DND-41 (cell line): ENCODE results near the gene P2RX5.

ENCODE experiments used
- ATAC-seq: fragments of 200-7000 bp; cut with Tn5 transposase; 3 replicates; pipeline ENCODE4 v1.9.1; 2021; ENCODE audit warnings: low read depth; ENCODE audit not compliant: insufficient read depth
- DNase-seq: peaks from one replicate; pipeline ENCODE4 v3.0.0-alpha.2; 2020
- H2AFZ ChIP-seq: 2 replicates; pipeline ENCODE4 v1.6.0; 2012; ENCODE audit warnings: low read depth, low read length
- H3K27ac ChIP-seq: 2 replicates; pipeline ENCODE4 v1.5.1; 2012; ENCODE audit warnings: low read length, inconsistent platforms
- H3K27me3 ChIP-seq: fragments of 200-600 bp; sonication (generic); 2 replicates; pipeline ENCODE4 v1.6.0; 2012; ENCODE audit warnings: low read length, mild to moderate bottlenecking, inconsistent platforms; ENCODE audit not compliant: insufficient read depth, poor library complexity
- H3K36me3 ChIP-seq: 2 replicates; pipeline ENCODE4 v1.5.1; 2012; ENCODE audit warnings: low read length, inconsistent platforms; ENCODE audit not compliant: insufficient read depth
- H3K4me1 ChIP-seq: 2 replicates; pipeline ENCODE4 v1.5.1; 2012; ENCODE audit warnings: mild to moderate bottlenecking, low read length; ENCODE audit not compliant: insufficient read depth
- H3K4me2 ChIP-seq: 2 replicates; pipeline ENCODE4 v1.6.0; 2012; ENCODE audit warnings: mild to moderate bottlenecking, moderate library complexity, low read length, inconsistent platforms; ENCODE audit not compliant: insufficient read depth
- H3K4me3 ChIP-seq, 2 experiments: fragments of 200-600 bp in 1 of 2; shearing (Covaris generic) in 1 of 2; 2 replicates each; pipeline ENCODE4 v1.5.1; 2012 to 2016; ENCODE audit warnings: inconsistent platforms in 2 of 2, low read length in 2 of 2, mild to moderate bottlenecking in 2 of 2, low read depth in 1 of 2, moderate library complexity in 1 of 2
- H3K79me2 ChIP-seq: 2 replicates; pipeline ENCODE4 v1.6.0; 2012; ENCODE audit warnings: low read length, inconsistent platforms; ENCODE audit not compliant: insufficient read depth
- H3K9ac ChIP-seq: 2 replicates; pipeline ENCODE4 v1.6.0; 2012; ENCODE audit warnings: low read depth, mild to moderate bottlenecking, inconsistent platforms, low read length, moderate library complexity
- H3K9me3 ChIP-seq: 2 replicates; pipeline ENCODE4 v1.5.1; 2012; ENCODE audit warnings: low read length, moderate library complexity, mild to moderate bottlenecking, inconsistent platforms; ENCODE audit not compliant: insufficient read depth, severe bottlenecking
- H4K20me1 ChIP-seq: 2 replicates; pipeline ENCODE4 v1.6.0; 2012; ENCODE audit warnings: low read length; ENCODE audit not compliant: insufficient read depth
- CTCF ChIP-seq: IDR thresholded peaks from 2 replicates; pipeline ENCODE4 v1.5.1; 2012; ENCODE audit warnings: borderline replicate concordance, low read length, moderate library complexity, mild to moderate bottlenecking; ENCODE audit not compliant: poor library complexity, severe bottlenecking; ENCODE audit errors: extremely low read depth
- EZH2 ChIP-seq: IDR thresholded peaks from 3 replicates; pipeline ENCODE4 v1.6.1; 2012; ENCODE audit warnings: borderline replicate concordance, low read depth, mild to moderate bottlenecking, moderate library complexity, low read length, inconsistent platforms; ENCODE audit not compliant: severe bottlenecking

P2RX5 gene

GRCh38 chr17:3681057-3681456 is 14.9 kb downstream of the P2RX5 start:
- no peaks in the 10 kb centered on the region for H3K4me1 ChIP-seq
- no peak for TF ChIP-seq CTCF

GRCh38 chr17:3679531-3680126 is 16.3 kb downstream of the P2RX5 start:
- Histone ChIP-seq H4K20me1 (no peaks in the 10 kb centered on the region; the same call in 1 of the 2 replicates), H2AFZ (no peak overlapping the region), H3K9me3 (no peaks in the 10 kb centered on the region), H3K4me1 (no peaks in the 10 kb centered on the region), H3K27ac (no peak overlapping the region), H3K79me2 (no peaks in the 10 kb centered on the region), H3K4me2 (no peak overlapping the region), H3K36me3 (no peaks in the 10 kb centered on the region), H3K9ac (no peak overlapping the region), H3K27me3 (no peaks in the 10 kb centered on the region), H3K4me3 (no peak overlapping the region)
- DNase-seq (no peak), ATAC-seq (no peak)
- no peak for TF ChIP-seq CTCF
- TF ChIP-seq EZH2 = no peak

More at GRCh38 chr17:3681057-3681456, 14.9 kb downstream of the P2RX5 start:
- no peaks in the 10 kb centered on the region for H3K9me3 ChIP-seq
- H3K27me3 ChIP-seq = no peaks in the 10 kb centered on the region
- no peaks in the 10 kb centered on the region for H3K79me2 ChIP-seq
- H3K4me3 ChIP-seq = no peak overlapping the region
- H3K27ac ChIP-seq = no peak overlapping the region
- no peak overlapping the region for H3K4me2 ChIP-seq
- no peak overlapping the region for H2AFZ ChIP-seq
- ATAC-seq (no peak), DNase-seq (no peak)
- no peak overlapping the region for H3K9ac ChIP-seq
- no peaks in the 10 kb centered on the region for H3K36me3 ChIP-seq
- no peaks in the 10 kb centered on the region; the same call in 1 of the 2 replicates for H4K20me1 ChIP-seq

- Histone ChIP-seq H3K4me3 (no peak overlapping the region), H3K27ac (no peak overlapping the region), H3K9me3 (no peaks in the 10 kb centered on the region), H3K79me2 (no peaks in the 10 kb centered on the region), H3K27me3 (no peaks in the 10 kb centered on the region), H3K36me3 (no peaks in the 10 kb centered on the region), H3K9ac (no peak overlapping the region), H4K20me1 (no peaks in the 10 kb centered on the region; the same call in 1 of the 2 replicates), H2AFZ (no peak overlapping the region), H3K4me1 (no peaks in the 10 kb centered on the region), H3K4me2 (no peak overlapping the region)
- DNase-seq (no peak), ATAC-seq (no peak)
- TF ChIP-seq CTCF = no peak
- TF ChIP-seq EZH2 = no peak
Observed at GRCh38 chr17:3678821-3679530, 17.0 kb downstream of the P2RX5 start.
